Measurements from ENCODE around the gene OR2D2. TPM values are rescaled to one million over a fixed set of nuclear protein-coding genes. Genes with fewer than 3 reads are reported as not detected.
"Not testable (repeated sequence)": the region's sequence is repeated elsewhere in the genome, so short reads cannot be mapped to it uniquely, and the experiment has no call there.

OR2D2 gene
- total RNA-seq, 8 experiments from 2014 or later: 0.11 to 1.6 (median 0.88) TPM; not detected in 2

GRCh38 chr11:6911378-6911777 is 19.1 kb upstream of the OR2D2 start:
- Histone ChIP-seq H3K27ac (no peak overlapping the region), H3K4me3 (no peak overlapping the region), H3K4me1 (replicated peaks in 1 of 2) (no peaks in the 10 kb centered on the region)
- no peak for ATAC-seq (replicated peaks in 6 of 8)
- 60 to 100% (median 97%) methylated on average over 1 to 3 of the region's 3 CpGs; no CpG with 5 or more reads in 4 of the 10 experiments for WGBS, 10 experiments
- in situ Hi-C loops (cut with MboI; ENCODE audit: low pct_unique_long_range_greater_than_20kb in 2 of 9, low sequenced_read_pairs in 9 of 9, unreplicated experiment in 9 of 9): no loop called here

GRCh38 chr11:6904804-6905203 is 12.5 kb upstream of the OR2D2 start:
- ATAC-seq (replicated peaks in 6 of 8); H3K4me1 ChIP-seq (replicated peaks in 1 of 2); H3K4me3 ChIP-seq; in situ Hi-C loops (cut with MboI; ENCODE audit: low pct_unique_long_range_greater_than_20kb in 2 of 9, low sequenced_read_pairs in 9 of 9, unreplicated experiment in 9 of 9); H3K27ac ChIP-seq: not testable (repeated sequence)
- 0 to 70% (median 20%) methylated on average over 1 to 2 of the region's 13 CpGs; no CpG with 5 or more reads in 7 of the 10 experiments for WGBS, 10 experiments

- Histone ChIP-seq H3K4me1 (replicated peaks in 1 of 2) (no peaks in the 10 kb centered on the region), H3K4me3 (no peak overlapping the region), H3K27ac (no peak overlapping the region)
- in situ Hi-C loops (cut with MboI; ENCODE audit: low pct_unique_long_range_greater_than_20kb in 2 of 9, low sequenced_read_pairs in 9 of 9, unreplicated experiment in 9 of 9): no loop called here
- 25 to 90% (median 65%) methylated on average over 2 of the region's 2 CpGs; no CpG with 5 or more reads in 1 of the 10 experiments for WGBS, 10 experiments
- ATAC-seq (replicated peaks in 6 of 8): peak in 3 of 8 experiments; percentile 37 to 75 (median 49)
These were observed 8.2 kb upstream of the OR2D2 start for GRCh38 chr11:6900327-6900999.

- 14 to 100% (median 78%) methylated on average over 1 of the region's 1 CpG; no CpG with 5 or more reads in 5 of the 10 experiments for WGBS, 10 experiments
- no peak for ATAC-seq (replicated peaks in 6 of 8)
- in situ Hi-C loops (cut with MboI; ENCODE audit: low pct_unique_long_range_greater_than_20kb in 2 of 9, low sequenced_read_pairs in 9 of 9, unreplicated experiment in 9 of 9): no loop called here
These were observed 6.6 kb upstream of the OR2D2 start for GRCh38 chr11:6898911-6899310.

GRCh38 chr11:6895010-6895409 is 2.7 kb upstream of the OR2D2 start:
- H3K27ac ChIP-seq: no peak overlapping the region
- no peak overlapping the region for H3K4me3 ChIP-seq
- ATAC-seq (replicated peaks in 6 of 8): no peak
- in situ Hi-C loops (cut with MboI; ENCODE audit: low pct_unique_long_range_greater_than_20kb in 2 of 9, low sequenced_read_pairs in 9 of 9, unreplicated experiment in 9 of 9): no loop called here
- no peaks in the 10 kb centered on the region for H3K4me1 ChIP-seq (replicated peaks in 1 of 2)

More at GRCh38 chr11:6898911-6899310, 6.6 kb upstream of the OR2D2 start:
- H3K4me1 ChIP-seq (replicated peaks in 1 of 2): no peaks in the 10 kb centered on the region
- no peak overlapping the region for H3K27ac ChIP-seq
- no peak overlapping the region for H3K4me3 ChIP-seq

GRCh38 chr11:6894097-6894496 is 1.8 kb upstream of the OR2D2 start:
- H3K4me3 ChIP-seq: no peak overlapping the region
- no peaks in the 10 kb centered on the region for H3K4me1 ChIP-seq (replicated peaks in 1 of 2)
- in situ Hi-C loops (cut with MboI; ENCODE audit: low pct_unique_long_range_greater_than_20kb in 2 of 9, low sequenced_read_pairs in 9 of 9, unreplicated experiment in 9 of 9): no loop called here
- no peak for ATAC-seq (replicated peaks in 6 of 8)
- no peak overlapping the region for H3K27ac ChIP-seq

- H3K4me1 ChIP-seq (replicated peaks in 1 of 2): no peaks in the 10 kb centered on the region
- H3K27ac ChIP-seq: no peak overlapping the region
- 33 to 100% (median 86%) methylated on average over 1 of the region's 1 CpG; no CpG with 5 or more reads in 4 of the 10 experiments for WGBS, 10 experiments
- no peak overlapping the region for H3K4me3 ChIP-seq
- ATAC-seq (replicated peaks in 6 of 8): no peak
- in situ Hi-C loops (cut with MboI; ENCODE audit: low pct_unique_long_range_greater_than_20kb in 2 of 9, low sequenced_read_pairs in 9 of 9, unreplicated experiment in 9 of 9): no loop called here
These were observed 2.5 kb downstream of the OR2D2 start for GRCh38 chr11:6889835-6890234.

- in situ Hi-C loops (cut with MboI; ENCODE audit: low pct_unique_long_range_greater_than_20kb in 2 of 9, low sequenced_read_pairs in 9 of 9, unreplicated experiment in 9 of 9): no loop called here
- WGBS, 10 experiments: 28 to 100% (median 63%) methylated on average over 1 to 4 of the region's 4 CpGs
- Histone ChIP-seq H3K4me1 (replicated peaks in 1 of 2) (no peaks in the 10 kb centered on the region), H3K27ac (no peak overlapping the region), H3K4me3 (no peak overlapping the region)
- no peak for ATAC-seq (replicated peaks in 6 of 8)
These were observed 3.5 kb downstream of the OR2D2 start for GRCh38 chr11:6888830-6889229.

GRCh38 chr11:6887711-6888110 is 4.6 kb downstream of the OR2D2 start:
- H3K4me1 ChIP-seq (replicated peaks in 1 of 2); in situ Hi-C loops (cut with MboI; ENCODE audit: low pct_unique_long_range_greater_than_20kb in 2 of 9, low sequenced_read_pairs in 9 of 9, unreplicated experiment in 9 of 9); H3K27ac ChIP-seq; ATAC-seq (replicated peaks in 6 of 8); H3K4me3 ChIP-seq: not testable (repeated sequence)
- 50 to 100% (median 91%) methylated on average over 1 to 3 of the region's 5 CpGs; no CpG with 5 or more reads in 4 of the 10 experiments for WGBS, 10 experiments

- in situ Hi-C loops (cut with MboI; ENCODE audit: low pct_unique_long_range_greater_than_20kb in 2 of 9, low sequenced_read_pairs in 9 of 9, unreplicated experiment in 9 of 9): no loop called here
These were observed 9.5 kb downstream of the OR2D2 start for GRCh38 chr11:6882751-6883150.

GRCh38 chr11:6876914-6877313 is 15.4 kb downstream of the OR2D2 start:
- Histone ChIP-seq H3K4me1 (replicated peaks in 1 of 2) (no peaks in the 10 kb centered on the region), H3K4me3 (no peak overlapping the region), H3K27ac (no peak overlapping the region)
- WGBS, 10 experiments: 23 to 100% (median 74%) methylated on average over 2 to 3 of the region's 3 CpGs; no CpG with 5 or more reads in 7 of the 10 experiments
- ATAC-seq (replicated peaks in 6 of 8): no peak
- in situ Hi-C loops (cut with MboI; ENCODE audit: low pct_unique_long_range_greater_than_20kb in 2 of 9, low sequenced_read_pairs in 9 of 9, unreplicated experiment in 9 of 9): no loop called here

More at GRCh38 chr11:6882751-6883150, 9.5 kb downstream of the OR2D2 start:
- Histone ChIP-seq H3K4me3 (no peak overlapping the region), H3K27ac (no peak overlapping the region), H3K4me1 (replicated peaks in 1 of 2) (no peaks in the 10 kb centered on the region)
- no peak for ATAC-seq (replicated peaks in 6 of 8)

GRCh38 chr11:6876325-6876724 is 16.0 kb downstream of the OR2D2 start, which contains the start of gene OR10A4:
OR10A4 (plus strand) TSS chr11:6876625; CDS start chr11:6876648, 23 bp downstream.
- no peak for ATAC-seq (replicated peaks in 6 of 8)
- 0 to 90% (median 71%) methylated on average over 1 of the region's 1 CpG; no CpG with 5 or more reads in 1 of the 10 experiments for WGBS, 10 experiments
- Histone ChIP-seq H3K27ac (no peak within 1 kb of the TSS), H3K4me1 (replicated peaks in 1 of 2) (no peaks in the 10 kb centered on the region), H3K4me3 (no peak within 1 kb of the TSS)
- in situ Hi-C loops (cut with MboI; ENCODE audit: low pct_unique_long_range_greater_than_20kb in 2 of 9, low sequenced_read_pairs in 9 of 9, unreplicated experiment in 9 of 9): no loop called here

- WGBS, 10 experiments: 0 to 100% (median 80%) methylated on average over 1 to 2 of the region's 2 CpGs; no CpG with 5 or more reads in 1 of the 10 experiments
These were observed 16.5 kb downstream of the OR2D2 start for GRCh38 chr11:6875761-6876160.

GRCh38 chr11:6871278-6871677 is 21.0 kb downstream of the OR2D2 start:
- Histone ChIP-seq H3K4me3 (no peak overlapping the region), H3K27ac (no peak overlapping the region), H3K4me1 (replicated peaks in 1 of 2) (no peaks in the 10 kb centered on the region)
- 0 to 100% (median 73%) methylated on average over 1 of the region's 1 CpG; no CpG with 5 or more reads in 1 of the 10 experiments for WGBS, 10 experiments
- in situ Hi-C loops (cut with MboI; ENCODE audit: low pct_unique_long_range_greater_than_20kb in 2 of 9, low sequenced_read_pairs in 9 of 9, unreplicated experiment in 9 of 9): no loop called here
- peak in 3 of 8 experiments; percentile 47 to 99 (median 97) for ATAC-seq (replicated peaks in 6 of 8)

More at GRCh38 chr11:6875761-6876160, 16.5 kb downstream of the OR2D2 start:
- Histone ChIP-seq H3K4me1 (replicated peaks in 1 of 2) (no peaks in the 10 kb centered on the region), H3K4me3 (no peak overlapping the region), H3K27ac (no peak overlapping the region)
- in situ Hi-C loops (cut with MboI; ENCODE audit: low pct_unique_long_range_greater_than_20kb in 2 of 9, low sequenced_read_pairs in 9 of 9, unreplicated experiment in 9 of 9): no loop called here
- ATAC-seq (replicated peaks in 6 of 8): no peak
